HUES48 (cell line): Measurements from ENCODE around the gene PPP1R14C.

ENCODE experiments used
- H3K27ac ChIP-seq: one replicate; pipeline ENCODE4 v1.7.0; 2013; ENCODE audit warnings: low read depth, low read length, inconsistent platforms
- H3K27me3 ChIP-seq: 2 replicates; pipeline ENCODE4 v1.6.1; 2013; ENCODE audit warnings: mild to moderate bottlenecking, low read length; ENCODE audit not compliant: control insufficient read depth, insufficient read depth
- H3K36me3 ChIP-seq: 2 replicates; pipeline ENCODE4 v1.6.1; 2013; ENCODE audit warnings: low read length; ENCODE audit not compliant: control insufficient read depth, insufficient read depth
- H3K4me1 ChIP-seq: 2 replicates; pipeline ENCODE4 v1.6.1; 2013; ENCODE audit warnings: mild to moderate bottlenecking, low read length; ENCODE audit not compliant: control insufficient read depth, insufficient read depth
- H3K4me3 ChIP-seq: 2 replicates; pipeline ENCODE4 v1.5.1; 2013; ENCODE audit warnings: mild to moderate bottlenecking, low read depth, low read length
- H3K9ac ChIP-seq: 2 replicates; pipeline ENCODE4 v1.6.1; 2013; ENCODE audit warnings: mild to moderate bottlenecking, low read depth, low read length, moderate library complexity
- H3K9me3 ChIP-seq: 2 replicates; pipeline ENCODE4 v1.6.1; 2013; ENCODE audit warnings: low read length; ENCODE audit not compliant: control insufficient read depth, insufficient read depth

Gene PPP1R14C

GRCh38 chr6:150227281-150227680 is 84.4 kb downstream of the PPP1R14C start:
- H3K27ac ChIP-seq: no peak overlapping the region
- no peak overlapping the region for H3K4me3 ChIP-seq
- H3K4me1 ChIP-seq: peaks cover 31% of the 10 kb centered on the region
- H3K9me3 ChIP-seq: no peaks in the 10 kb centered on the region
- no peaks in the 10 kb centered on the region for H3K36me3 ChIP-seq
- peaks cover 40% of the 10 kb centered on the region for H3K27me3 ChIP-seq
- no peak overlapping the region for H3K9ac ChIP-seq

GRCh38 chr6:150228072-150228733 is 85.4 kb downstream of the PPP1R14C start:
- Histone ChIP-seq H3K4me3 (no peak overlapping the region), H3K9me3 (no peaks in the 10 kb centered on the region), H3K27me3 (peaks cover 40% of the 10 kb centered on the region), H3K27ac (no peak overlapping the region), H3K4me1 (peaks cover 31% of the 10 kb centered on the region), H3K36me3 (no peaks in the 10 kb centered on the region), H3K9ac (no peak overlapping the region)

GRCh38 chr6:150229436-150230163 is 86.8 kb downstream of the PPP1R14C start:
- Histone ChIP-seq H3K27ac (peak overlapping the region; percentile 46), H3K4me3 (no peak overlapping the region), H3K9ac (no peak overlapping the region)

GRCh38 chr6:150230164-150230561 is 87.3 kb downstream of the PPP1R14C start:
- no peaks in the 10 kb centered on the region for H3K9me3 ChIP-seq
- H3K27me3 ChIP-seq: peaks cover 39% of the 10 kb centered on the region
- no peak overlapping the region for H3K9ac ChIP-seq
- peak overlapping the region; percentile 46 for H3K27ac ChIP-seq
- peaks cover 24% of the 10 kb centered on the region for H3K4me1 ChIP-seq
- H3K36me3 ChIP-seq: no peaks in the 10 kb centered on the region
- no peak overlapping the region for H3K4me3 ChIP-seq

More at GRCh38 chr6:150229436-150230163, 86.8 kb downstream of the PPP1R14C start:
- Histone ChIP-seq H3K36me3 (no peaks in the 10 kb centered on the region), H3K9me3 (no peaks in the 10 kb centered on the region), H3K4me1 (peaks cover 30% of the 10 kb centered on the region), H3K27me3 (peaks cover 40% of the 10 kb centered on the region)

GRCh38 chr6:150230832-150231524 is 88.1 kb downstream of the PPP1R14C start:
- no peak overlapping the region for H3K9ac ChIP-seq
- H3K27ac ChIP-seq: no peak overlapping the region
- peaks cover 36% of the 10 kb centered on the region for H3K27me3 ChIP-seq

GRCh38 chr6:150231525-150231850 is 88.6 kb downstream of the PPP1R14C start:
- Histone ChIP-seq H3K9me3 (no peaks in the 10 kb centered on the region), H3K27ac (no peak overlapping the region)

More at GRCh38 chr6:150230832-150231524, 88.1 kb downstream of the PPP1R14C start:
- H3K4me3 ChIP-seq: no peak overlapping the region
- H3K9me3 ChIP-seq: no peaks in the 10 kb centered on the region
- peaks cover 16% of the 10 kb centered on the region for H3K4me1 ChIP-seq
- H3K36me3 ChIP-seq: no peaks in the 10 kb centered on the region

GRCh38 chr6:150233843-150234269 is 91.0 kb downstream of the PPP1R14C start:
- no peak overlapping the region for H3K9ac ChIP-seq
- no peak overlapping the region for H3K27ac ChIP-seq
- peaks cover 15% of the 10 kb centered on the region for H3K27me3 ChIP-seq
- no peak overlapping the region for H3K4me3 ChIP-seq
- no peaks in the 10 kb centered on the region for H3K9me3 ChIP-seq
- H3K36me3 ChIP-seq: no peaks in the 10 kb centered on the region
- H3K4me1 ChIP-seq: no peaks in the 10 kb centered on the region

More at GRCh38 chr6:150231525-150231850, 88.6 kb downstream of the PPP1R14C start:
- H3K4me1 ChIP-seq: peaks cover 11% of the 10 kb centered on the region
- no peak overlapping the region for H3K9ac ChIP-seq
- H3K27me3 ChIP-seq: peaks cover 36% of the 10 kb centered on the region
- no peak overlapping the region for H3K4me3 ChIP-seq
- H3K36me3 ChIP-seq: no peaks in the 10 kb centered on the region

- H3K9me3 ChIP-seq: no peaks in the 10 kb centered on the region
- H3K36me3 ChIP-seq: no peaks in the 10 kb centered on the region
- H3K4me3 ChIP-seq: no peak overlapping the region
Observed at GRCh38 chr6:150235218-150235617, 92.4 kb downstream of the PPP1R14C start.

GRCh38 chr6:150236114-150236513 is 93.3 kb downstream of the PPP1R14C start:
- Histone ChIP-seq H3K9ac (no peak overlapping the region), H3K27ac (no peak overlapping the region), H3K36me3 (no peaks in the 10 kb centered on the region), H3K4me3 (no peak overlapping the region), H3K4me1 (no peaks in the 10 kb centered on the region), H3K27me3 (no peaks in the 10 kb centered on the region), H3K9me3 (no peaks in the 10 kb centered on the region)

More at GRCh38 chr6:150235218-150235617, 92.4 kb downstream of the PPP1R14C start:
- no peaks in the 10 kb centered on the region for H3K4me1 ChIP-seq
- peaks cover 2% of the 10 kb centered on the region; the same call in 1 of the 2 replicates for H3K27me3 ChIP-seq
- H3K27ac ChIP-seq: no peak overlapping the region
- H3K9ac ChIP-seq: no peak overlapping the region

GRCh38 chr6:150236544-150236943 is 93.7 kb downstream of the PPP1R14C start:
- H3K9me3 ChIP-seq: no peaks in the 10 kb centered on the region
- no peaks in the 10 kb centered on the region for H3K36me3 ChIP-seq
- H3K27ac ChIP-seq: no peak overlapping the region
- H3K4me3 ChIP-seq: no peak overlapping the region
- no peak overlapping the region for H3K9ac ChIP-seq
- H3K27me3 ChIP-seq: no peaks in the 10 kb centered on the region
- H3K4me1 ChIP-seq: no peaks in the 10 kb centered on the region

GRCh38 chr6:150237626-150238025 is 94.8 kb downstream of the PPP1R14C start:
- no peaks in the 10 kb centered on the region for H3K27me3 ChIP-seq
- H3K4me3 ChIP-seq: no peak overlapping the region
- H3K27ac ChIP-seq: no peak overlapping the region
- H3K4me1 ChIP-seq: no peaks in the 10 kb centered on the region
- no peak overlapping the region for H3K9ac ChIP-seq
- no peaks in the 10 kb centered on the region for H3K9me3 ChIP-seq
- H3K36me3 ChIP-seq: no peaks in the 10 kb centered on the region
